GM21367 (cell line): ENCODE measurements around the gene ZNF407.
A peak's percentile ranks its signal among the peaks of the same experiment; 100 is the strongest.

Source experiments
- ATAC-seq: cut with Tn5 transposase; IDR thresholded peaks from one replicate; pipeline ENCODE4 v1.9.1; 2021; ENCODE audit not compliant: unreplicated experiment

Gene ZNF407

DNA sequence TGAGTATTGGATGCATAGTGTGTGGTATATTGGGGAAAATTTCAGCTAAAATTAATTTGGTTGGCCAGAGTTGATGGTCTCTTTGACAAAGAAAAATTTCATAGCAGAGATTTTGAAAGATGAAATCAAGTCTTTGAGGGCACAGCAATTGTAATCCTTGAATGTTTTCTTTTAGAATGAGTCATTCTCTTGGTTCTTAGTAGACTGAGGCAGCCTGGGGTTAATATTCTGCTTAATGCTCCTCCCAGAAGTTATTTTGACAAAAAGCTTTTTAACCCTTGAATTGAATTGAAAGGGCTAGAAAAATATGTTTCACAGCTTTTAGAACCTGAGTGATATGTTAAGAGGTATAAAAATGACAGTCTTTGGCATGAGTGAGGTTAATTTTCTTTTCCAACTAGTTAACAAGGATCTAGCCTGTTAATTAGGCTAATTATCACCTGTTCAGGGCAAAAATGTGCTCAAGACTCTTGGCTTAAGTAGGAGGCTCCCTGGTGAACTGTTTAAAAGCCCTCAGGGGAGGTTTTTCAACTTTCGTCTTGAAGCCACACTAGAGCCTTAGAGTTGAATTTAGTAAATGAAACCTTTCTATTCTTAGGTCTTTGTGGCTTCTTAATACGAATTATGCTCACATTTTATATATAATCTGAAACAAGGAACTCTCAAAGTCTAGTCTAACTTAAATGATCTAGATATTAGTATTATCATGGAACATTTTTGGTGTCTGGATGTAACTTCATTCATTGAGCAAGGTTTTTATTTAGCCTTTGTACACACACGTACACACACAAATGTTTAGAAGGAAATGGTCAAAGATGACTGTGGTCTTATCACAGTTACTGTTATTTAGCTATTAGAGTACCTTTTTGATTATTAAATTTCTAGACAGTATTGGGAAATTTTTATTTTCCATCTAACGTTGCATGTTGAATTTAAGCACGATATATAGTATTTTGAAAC, 272.5 kb downstream of the ZNF407 start:
- peak; percentile 93 for ATAC-seq

DNA sequence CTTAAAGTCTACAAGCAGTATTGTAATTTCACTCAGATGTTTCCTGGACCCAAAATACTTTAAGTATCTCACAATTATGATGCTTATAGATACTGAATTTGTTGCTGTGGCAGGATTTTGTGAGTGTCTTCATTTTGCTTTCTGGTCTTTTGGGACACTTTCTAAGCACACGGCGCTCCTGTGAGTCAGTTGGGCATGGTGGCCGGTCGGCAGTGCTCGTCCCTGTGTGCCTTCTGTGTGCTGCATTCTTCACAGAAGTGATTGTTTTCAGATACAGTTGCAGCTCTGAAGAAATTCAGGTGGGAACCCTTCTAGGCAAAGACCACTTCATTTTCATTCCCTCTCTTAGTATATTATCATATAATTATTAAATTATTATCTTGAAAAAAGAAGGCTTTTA, 273.3 kb downstream of the ZNF407 start:
- peak; percentile 4 for ATAC-seq

DNA sequence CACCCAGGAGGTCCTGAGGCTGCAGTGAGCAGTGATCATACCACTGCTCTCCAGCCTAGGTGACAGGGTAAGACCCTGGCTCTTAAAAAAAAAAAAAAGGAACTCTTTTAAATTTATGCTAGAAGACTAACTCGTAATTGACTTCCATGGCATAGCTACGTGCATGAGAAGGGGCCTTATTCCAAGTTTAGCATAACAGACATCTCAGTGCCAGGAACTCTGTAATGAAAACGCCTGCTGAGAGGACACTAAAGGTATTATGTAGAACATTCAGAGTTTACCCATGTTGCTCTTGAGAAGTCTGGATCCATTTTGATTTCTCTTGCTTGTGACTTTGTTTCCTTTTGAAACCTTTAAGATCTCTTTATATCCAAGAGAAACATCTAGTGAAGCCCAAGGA, 276.0 kb downstream of the ZNF407 start:
- no peak for ATAC-seq

- ATAC-seq, result no peak
Measured at GRCh38 chr18:74874351-74874750, 276.7 kb downstream of the ZNF407 start.

DNA sequence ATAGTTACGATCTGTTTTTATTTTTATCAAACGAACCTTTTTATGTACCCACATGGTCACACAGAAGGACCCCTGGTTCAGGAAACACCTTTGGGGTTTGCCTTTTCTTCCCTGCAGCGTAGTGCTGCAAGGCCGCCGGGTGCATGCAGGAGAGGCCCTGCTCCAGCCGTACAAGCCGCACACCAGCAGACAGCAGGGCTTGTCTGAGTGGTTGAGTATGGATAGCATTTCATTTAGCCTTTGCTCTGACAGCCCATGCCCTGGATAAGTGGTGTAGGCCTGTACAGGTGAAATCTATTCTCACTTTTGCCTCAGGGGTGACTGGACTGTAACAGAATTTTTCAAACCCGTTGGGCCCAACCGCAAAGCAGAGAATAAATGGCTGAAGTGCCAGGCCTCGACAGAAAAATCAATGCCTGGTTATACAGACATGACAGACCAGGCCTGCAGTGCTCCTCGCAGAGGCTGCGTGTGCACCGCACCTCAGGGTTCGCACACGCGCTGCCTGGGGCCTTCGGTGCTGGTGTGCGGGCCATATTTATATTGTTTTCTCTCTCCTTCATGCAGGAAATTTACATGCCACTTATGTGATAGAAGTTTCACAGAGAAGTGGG, 279.1 kb downstream of the ZNF407 start:
- ATAC-seq, result no peak

DNA sequence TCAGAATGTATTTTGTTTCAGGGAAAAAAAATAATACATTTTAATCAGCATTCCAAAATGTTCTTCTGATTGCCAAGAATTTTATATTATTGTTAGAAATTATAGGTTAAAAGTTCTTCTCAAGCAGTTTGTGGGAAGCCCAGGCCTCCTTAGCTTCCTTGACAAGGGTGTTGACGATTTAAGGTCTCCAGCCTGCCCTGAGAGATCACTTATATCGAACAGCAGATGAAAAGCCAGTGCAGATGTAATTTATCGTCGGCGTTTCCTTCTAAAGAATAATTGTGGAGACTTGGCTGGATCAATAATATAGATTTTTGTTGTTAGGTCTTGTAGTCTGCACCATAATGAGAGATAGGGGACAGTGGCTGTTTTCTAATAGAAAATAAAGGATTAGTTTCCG, 280.6 kb downstream of the ZNF407 start:
- ATAC-seq, result no peak

DNA sequence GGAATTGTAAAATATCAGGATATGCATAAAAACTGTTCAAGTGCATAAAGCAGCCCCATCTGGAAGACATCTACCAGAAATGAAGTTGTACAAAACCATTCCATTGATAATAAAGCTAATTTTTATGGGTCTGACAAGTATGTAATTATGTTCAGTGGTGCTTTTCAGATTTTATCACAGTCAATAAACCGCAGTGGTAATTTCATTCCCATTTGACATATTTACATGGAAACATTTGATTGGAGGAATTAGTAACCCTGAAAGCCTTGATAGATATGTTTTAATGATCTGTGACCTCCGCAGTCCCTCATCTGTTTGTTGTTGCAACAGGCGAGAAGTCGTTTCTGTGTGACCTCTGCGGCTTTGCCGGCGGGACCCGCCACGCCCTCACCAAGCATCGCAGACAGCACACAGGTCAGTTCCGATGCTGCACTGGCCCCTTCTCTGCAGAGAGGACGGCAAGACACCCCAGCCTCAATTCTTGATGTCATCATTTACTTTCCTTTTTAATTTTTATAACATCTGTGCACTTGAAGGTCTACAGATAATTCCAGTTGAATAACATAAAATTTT, 283.1 kb downstream of the ZNF407 start:
- ATAC-seq, result no peak

DNA sequence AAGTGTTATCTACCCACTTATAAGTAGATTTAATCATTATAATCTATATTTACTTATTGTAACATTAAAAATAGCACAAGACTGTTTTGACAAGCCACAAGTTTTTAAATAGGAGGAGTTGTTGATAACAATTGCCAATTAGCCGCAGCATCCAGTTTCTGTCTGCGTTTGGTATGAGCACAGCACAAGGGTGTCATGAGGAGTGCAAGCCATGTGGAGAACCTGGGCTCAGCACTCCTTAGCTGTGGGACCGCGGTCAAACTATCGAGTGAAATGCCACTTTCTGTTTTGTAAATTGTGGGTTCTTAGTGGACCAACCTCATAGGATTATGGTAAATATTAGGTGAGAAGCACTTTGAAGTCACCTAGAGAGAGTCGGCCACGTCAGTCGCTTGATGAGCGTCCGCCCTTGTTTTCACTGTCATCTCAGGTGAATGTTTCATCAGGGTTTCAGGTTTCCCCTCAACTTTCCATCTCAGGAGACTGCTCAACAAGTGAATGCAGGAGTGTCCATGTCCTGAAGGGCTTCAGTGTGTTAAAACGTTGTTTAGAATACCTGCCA, 294.5 kb downstream of the ZNF407 start:
- no peak for ATAC-seq

- no peak for ATAC-seq
Measured at GRCh38 chr18:74895686-74896085, 298.0 kb downstream of the ZNF407 start.

DNA sequence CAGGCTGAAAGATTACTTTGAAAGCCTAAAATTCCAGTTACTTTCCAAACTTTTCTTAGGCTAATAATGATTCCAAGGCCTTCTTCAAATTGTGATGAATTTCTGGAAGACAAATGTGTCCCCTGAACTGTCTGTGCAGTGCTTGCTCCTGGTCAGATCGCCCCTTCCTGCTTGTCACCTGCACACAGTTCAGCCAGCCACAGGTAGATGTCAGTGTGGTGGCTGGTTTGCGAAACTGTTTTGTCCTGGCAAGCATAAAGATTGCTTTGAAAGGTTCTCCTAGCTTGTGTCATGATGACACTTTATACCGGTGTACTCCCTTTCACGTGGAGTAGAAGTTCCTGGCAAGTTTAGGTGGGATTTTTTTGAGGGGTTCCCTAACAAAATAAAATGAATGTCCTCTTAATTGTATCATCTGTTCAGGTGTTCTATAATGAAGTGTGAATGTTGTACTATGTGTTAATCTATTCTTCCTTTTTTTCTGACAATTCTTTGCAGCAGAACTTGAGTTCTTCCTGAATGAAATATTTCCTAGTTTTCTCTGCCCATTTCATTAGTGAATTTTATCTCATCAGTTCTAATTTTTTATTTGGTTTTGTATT, 298.8 kb downstream of the ZNF407 start:
- ATAC-seq, result peak; percentile 60

DNA sequence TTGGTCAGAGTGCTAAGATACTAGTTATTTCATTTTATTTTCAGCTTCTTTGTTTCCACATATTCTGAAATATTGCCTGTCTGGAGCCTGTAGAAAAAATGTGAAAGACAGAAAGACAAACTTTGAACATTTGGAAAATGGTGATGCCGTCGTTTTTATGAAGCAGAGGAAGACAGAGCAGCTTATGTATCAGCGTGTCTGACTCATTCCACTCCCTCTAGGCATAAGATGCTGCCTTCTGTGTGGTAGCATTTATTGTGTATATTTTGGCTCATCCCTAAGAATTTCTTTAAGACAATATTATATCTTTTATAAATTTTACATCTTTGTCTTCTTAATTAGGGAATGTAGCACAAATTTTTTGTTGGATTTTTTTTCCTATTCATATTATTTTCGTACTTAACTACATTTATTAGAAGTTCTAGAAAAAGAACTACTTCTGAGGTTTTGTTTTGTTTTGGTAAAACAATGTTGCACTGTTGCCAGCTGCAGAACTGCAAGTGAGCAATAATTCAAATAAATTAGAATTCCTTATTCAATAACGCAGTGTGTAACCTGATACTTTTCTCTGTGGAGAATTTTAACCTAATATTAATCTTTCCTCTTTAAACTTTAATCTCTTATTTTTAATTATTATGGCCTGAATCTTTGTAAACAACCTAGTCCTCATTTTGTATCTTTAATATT, 300.4 kb downstream of the ZNF407 start:
- ATAC-seq, result no peak

GRCh38 chr18:74898965-74899364, 301.3 kb downstream of the ZNF407 start:
- no peak for ATAC-seq

DNA sequence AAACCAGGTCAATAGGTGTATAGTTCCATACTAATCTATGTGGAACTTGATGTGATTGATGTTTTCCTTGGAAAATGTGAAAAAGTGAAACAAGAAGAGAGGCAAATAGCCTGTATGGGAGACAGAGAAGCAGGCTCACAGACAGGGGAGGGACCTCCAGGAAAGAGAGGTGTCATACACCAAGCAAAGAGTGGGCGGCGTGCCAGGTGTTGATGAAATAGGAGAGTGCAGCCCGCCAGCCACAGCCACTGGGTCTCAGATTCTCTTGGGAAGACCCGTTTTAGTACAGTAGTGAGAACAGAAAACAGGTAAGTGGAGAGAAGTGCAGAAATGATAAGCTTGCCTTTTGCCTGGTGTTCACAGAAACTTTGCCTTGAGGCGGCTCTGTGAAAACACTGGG, 301.9 kb downstream of the ZNF407 start:
- ATAC-seq, result no peak

- ATAC-seq, result no peak
Measured at GRCh38 chr18:74901362-74902146, 303.9 kb downstream of the ZNF407 start.

GRCh38 chr18:74902147-74902455, 304.4 kb downstream of the ZNF407 start:
- no peak for ATAC-seq

DNA sequence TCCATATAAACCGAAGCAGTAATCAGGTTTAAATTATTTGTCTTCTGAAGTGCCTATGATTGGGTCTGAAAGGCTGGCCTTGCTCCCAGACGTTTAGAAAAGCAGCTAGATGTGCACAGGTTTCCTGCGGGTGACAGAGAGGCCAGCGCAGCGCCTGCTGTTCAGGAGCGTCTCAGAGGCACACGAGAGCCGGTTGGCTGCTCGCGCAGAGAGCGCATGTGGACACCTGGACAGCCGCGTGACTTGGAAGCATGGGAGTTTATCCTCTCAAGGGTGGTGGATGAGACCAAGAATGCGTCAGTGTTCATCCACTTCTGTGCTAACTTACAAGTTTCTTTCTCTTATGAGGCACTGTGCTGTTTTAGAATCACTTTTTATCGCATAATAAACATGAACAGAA, 307.6 kb downstream of the ZNF407 start:
- no peak for ATAC-seq

GRCh38 chr18:74906184-74906583, 308.5 kb downstream of the ZNF407 start:
- ATAC-seq, result no peak

- no peak for ATAC-seq
Measured at GRCh38 chr18:74914052-74914591, 316.5 kb downstream of the ZNF407 start.

- ATAC-seq, result no peak
Measured at GRCh38 chr18:74914648-74915047, 317.0 kb downstream of the ZNF407 start.
